Colonic mucosa (tissue), 4 donors: ENCODE measurements around the gene DBF4. TPM values are rescaled to one million over a fixed set of nuclear protein-coding genes. Genes with fewer than 3 reads are reported as not detected.

Experiments
- DNase-seq: peaks from one replicate; pipeline ENCODE4 v3.0.0-alpha.2; 2020
- H3K27ac ChIP-seq: fragments of 200-600 bp; one replicate; pipeline ENCODE4 v1.8.0; 2021
- H3K27me3 ChIP-seq: fragments of 200-600 bp; one replicate; pipeline ENCODE4 v1.8.0; 2021
- H3K36me3 ChIP-seq: fragments of 200-600 bp; one replicate; pipeline ENCODE4 v1.8.0; 2021
- H3K4me1 ChIP-seq: fragments of 200-600 bp; one replicate; pipeline ENCODE4 v1.8.0; 2021; ENCODE audit warnings: mild to moderate bottlenecking
- H3K4me3 ChIP-seq: fragments of 200-600 bp; one replicate; pipeline ENCODE4 v1.8.0; 2021
- H3K9ac ChIP-seq, 2 donors: one replicate each; pipeline ENCODE4 v1.7.0; 2013; ENCODE audit warnings: control low read depth in 2 of 2, low read depth in 2 of 2, low read length in 2 of 2
- H3K9me3 ChIP-seq: fragments of 200-600 bp; one replicate; pipeline ENCODE4 v1.8.0; 2021
- intact Hi-C: fragments of 100-400 bp; cut with DNase I; formaldehyde crosslinking; loops from one replicate; pipeline ENCODE4 v1.14.1; 2022
- total RNA-seq, 2 donors: library from RNA; stranded (reverse); fragmentation: NEBNext Ultra II Directional in 1 of 2; extraction: Animal tissue kit (Norgen Biotek cat#: 25700) in 1 of 2; gene quantifications; one replicate each; pipeline ENCODE4 v1.2.1, GENCODE V29; 2021
- TF ChIP-seq, protein P1 (sequence below): fragments of 200-600 bp; IDR thresholded peaks from one replicate; pipeline ENCODE4 v1.8.0; 2022; ENCODE audit warnings: antibody characterized with exemption, mild to moderate bottlenecking
- donor health status: healthy.
- donor health status: DM: no; HTN: no; CAD: no.
- donor health status: DM: no; HTN: no; CAD: no.

DBF4 gene
- total RNA-seq, 2 donors from 2014 or later: 17.8 to 31.4 TPM

- Histone ChIP-seq H3K27me3 (no peaks in the 10 kb centered on the region), H3K9me3 (no peaks in the 10 kb centered on the region), H3K9ac (peak overlapping the region in 1 of 2 donors; percentile 89), H3K4me3 (peak overlapping the region; percentile 85), H3K36me3 (no peaks in the 10 kb centered on the region), H3K27ac (peak overlapping the region; percentile 98), H3K4me1 (peaks cover 3% of the 10 kb centered on the region)
- no peak for DNase-seq
- intact Hi-C loops: loop anchor here (10.0 kb wide), 2 partner anchors 253 to 723 kb away; partner anchors contain the start of genes DMTF1 and RUNDC3B
- TF ChIP-seq, protein P1, sequence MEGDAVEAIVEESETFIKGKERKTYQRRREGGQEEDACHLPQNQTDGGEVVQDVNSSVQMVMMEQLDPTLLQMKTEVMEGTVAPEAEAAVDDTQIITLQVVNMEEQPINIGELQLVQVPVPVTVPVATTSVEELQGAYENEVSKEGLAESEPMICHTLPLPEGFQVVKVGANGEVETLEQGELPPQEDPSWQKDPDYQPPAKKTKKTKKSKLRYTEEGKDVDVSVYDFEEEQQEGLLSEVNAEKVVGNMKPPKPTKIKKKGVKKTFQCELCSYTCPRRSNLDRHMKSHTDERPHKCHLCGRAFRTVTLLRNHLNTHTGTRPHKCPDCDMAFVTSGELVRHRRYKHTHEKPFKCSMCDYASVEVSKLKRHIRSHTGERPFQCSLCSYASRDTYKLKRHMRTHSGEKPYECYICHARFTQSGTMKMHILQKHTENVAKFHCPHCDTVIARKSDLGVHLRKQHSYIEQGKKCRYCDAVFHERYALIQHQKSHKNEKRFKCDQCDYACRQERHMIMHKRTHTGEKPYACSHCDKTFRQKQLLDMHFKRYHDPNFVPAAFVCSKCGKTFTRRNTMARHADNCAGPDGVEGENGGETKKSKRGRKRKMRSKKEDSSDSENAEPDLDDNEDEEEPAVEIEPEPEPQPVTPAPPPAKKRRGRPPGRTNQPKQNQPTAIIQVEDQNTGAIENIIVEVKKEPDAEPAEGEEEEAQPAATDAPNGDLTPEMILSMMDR: no peak
Observed at GRCh38 chr7:87877366-87878040, 1.2 kb downstream of the DBF4 start.

DNA sequence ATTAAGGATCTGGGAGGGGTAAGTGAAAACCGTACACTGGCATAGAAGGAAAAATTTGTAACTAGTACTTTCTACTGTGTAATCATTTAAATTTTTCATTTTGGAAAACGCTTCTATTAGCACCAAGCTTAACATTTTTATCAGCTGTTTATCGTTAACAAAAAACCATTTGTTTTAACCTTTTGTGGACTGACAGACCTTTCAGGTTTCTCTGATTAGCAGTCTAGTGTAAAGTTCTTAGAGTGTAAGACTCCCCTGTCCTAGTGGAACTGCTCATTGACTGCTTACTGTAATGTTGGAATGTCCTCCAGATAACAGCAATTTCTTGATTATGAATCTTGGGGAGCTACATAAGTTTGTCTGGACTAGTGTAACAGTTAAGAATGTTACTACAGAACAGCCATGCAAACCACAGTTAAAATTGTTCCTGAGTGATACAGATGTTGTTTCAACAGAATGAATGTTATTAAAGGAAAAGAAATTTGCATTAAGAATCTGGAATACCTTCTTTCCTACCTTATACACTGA is 2.0 kb downstream of the DBF4 start:
- peak overlapping the region in 1 of 2 donors; percentile 34 for H3K9ac ChIP-seq

GRCh38 chr7:87882151-87882937 is 6.1 kb downstream of the DBF4 start:
- intact Hi-C loops: loop anchor here (5.0 kb wide), 1 partner anchor 85 kb away; no protein-coding TSS in a partner anchor
- Histone ChIP-seq H3K9ac (no peak overlapping the region), H3K27ac (no peak overlapping the region), H3K4me1 (no peaks in the 10 kb centered on the region), H3K9me3 (no peaks in the 10 kb centered on the region), H3K27me3 (no peaks in the 10 kb centered on the region), H3K36me3 (no peaks in the 10 kb centered on the region), H3K4me3 (no peak overlapping the region)
- DNase-seq: no peak
- TF ChIP-seq, protein P1: no peak

More for the DNA sequence above, 2.0 kb downstream of the DBF4 start:
- DNase-seq: no peak
- TF ChIP-seq, protein P1: no peak
- Histone ChIP-seq H3K27ac (no peak overlapping the region), H3K4me1 (peaks cover 3% of the 10 kb centered on the region), H3K36me3 (no peaks in the 10 kb centered on the region), H3K4me3 (no peak overlapping the region), H3K27me3 (no peaks in the 10 kb centered on the region), H3K9me3 (no peaks in the 10 kb centered on the region)
- intact Hi-C loops: loop anchor here (10.0 kb wide), 2 partner anchors 253 to 723 kb away; partner anchors contain the start of genes DMTF1 and RUNDC3B

- intact Hi-C loops: no loop called here
- Histone ChIP-seq H3K4me3 (no peak overlapping the region), H3K4me1 (no peaks in the 10 kb centered on the region), H3K27ac (no peak overlapping the region), H3K9me3 (no peaks in the 10 kb centered on the region), H3K9ac (no peak overlapping the region), H3K36me3 (no peaks in the 10 kb centered on the region), H3K27me3 (no peaks in the 10 kb centered on the region)
- no peak for DNase-seq
- TF ChIP-seq, protein P1: no peak
Observed at GRCh38 chr7:87885018-87885417, 8.7 kb downstream of the DBF4 start.

DNA sequence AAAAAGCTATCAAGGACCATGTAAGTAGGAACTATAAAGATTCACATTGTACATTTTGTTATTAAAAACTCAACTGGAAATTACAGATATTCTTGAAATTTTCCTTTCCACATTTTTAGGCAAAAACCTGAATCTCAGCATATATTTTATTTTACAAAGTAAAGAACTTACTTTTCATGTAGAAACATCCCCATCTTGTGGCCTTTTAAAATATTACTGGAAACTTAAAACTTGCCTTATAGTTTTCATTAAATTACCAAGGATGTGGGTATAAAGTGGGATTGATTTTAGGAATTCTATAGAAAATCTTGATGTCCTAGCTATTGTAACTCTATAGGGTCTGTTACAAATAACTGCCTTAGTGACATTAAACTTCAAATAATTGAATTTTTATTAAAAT is 10.6 kb downstream of the DBF4 start:
- H3K4me1 ChIP-seq: no peaks in the 10 kb centered on the region
- H3K4me3 ChIP-seq: no peak overlapping the region
- H3K27ac ChIP-seq: no peak overlapping the region
- H3K27me3 ChIP-seq: no peaks in the 10 kb centered on the region
- TF ChIP-seq, protein P1: peak; percentile 44
- no peak for DNase-seq
- H3K36me3 ChIP-seq: no peaks in the 10 kb centered on the region
- H3K9ac ChIP-seq: no peak overlapping the region
- no peaks in the 10 kb centered on the region for H3K9me3 ChIP-seq
- intact Hi-C loops: no loop called here
